H1 (cell line): ENCODE measurements around the gene RSPO3. TPM values are rescaled to one million over a fixed set of nuclear protein-coding genes. Genes with fewer than 3 reads are reported as not detected.

Experiments used
- CTCF ChIA-PET: fragments of 300-600 bp; sonication (Branson Sonifier 250); formaldehyde crosslinking; loops from one replicate; lab custom pipeline; 2021; ENCODE audit not compliant: partially characterized antibody; lab: Charles Lee
- POLR2A ChIA-PET: fragments of 300-600 bp; sonication (Branson Sonifier 250); formaldehyde crosslinking; loops from one replicate; lab custom pipeline; 2021; ENCODE audit warnings: inconsistent platforms; ENCODE audit not compliant: partially characterized antibody; lab: Charles Lee
- DNase-seq, 2 experiments: peaks; one replicate each; pipeline versions ENCODE4 v3.0.0 to v3.0.0-alpha.2; 2010 to 2022; ENCODE audit warnings: low spot score in 2 of 2, low read depth in 1 of 2, mixed read lengths in 1 of 2
- FAIRE-seq: peaks from 2 replicates; lab custom pipeline; 2011; peaks lifted over from hg19 to GRCh38; lab: Jason Lieb, UNC
- H2AFZ ChIP-seq: 2 replicates; pipeline ENCODE4 v1.8.1; 2012; ENCODE audit warnings: low read length, inconsistent platforms
- H2AK5ac ChIP-seq: 2 replicates; pipeline ENCODE4 v1.6.1; 2013; ENCODE audit warnings: low read depth, low read length
- H2BK120ac ChIP-seq: replicated peaks from 2 replicates; pipeline ENCODE3; 2013; ENCODE audit warnings: low read depth, low read length, inconsistent platforms
- H2BK12ac ChIP-seq: 2 replicates; pipeline ENCODE4 v1.6.1; 2013; ENCODE audit warnings: low read depth, low read length
- H2BK15ac ChIP-seq: 2 replicates; pipeline ENCODE4 v1.6.1; 2013; ENCODE audit warnings: low read length
- H2BK20ac ChIP-seq: 2 replicates; pipeline ENCODE4 v1.6.1; 2013; ENCODE audit warnings: low read length
- H2BK5ac ChIP-seq: 2 replicates; pipeline ENCODE4 v1.6.1; 2013; ENCODE audit warnings: low read depth, low read length
- H3K14ac ChIP-seq: 2 replicates; pipeline ENCODE4 v1.6.1; 2013; ENCODE audit warnings: inconsistent platforms; ENCODE audit not compliant: insufficient read length
- H3K18ac ChIP-seq: 2 replicates; pipeline ENCODE4 v1.6.1; 2013; ENCODE audit warnings: low read length; ENCODE audit errors: extremely low read depth
- H3K23ac ChIP-seq: 2 replicates; pipeline ENCODE4 v1.6.1; 2013; ENCODE audit warnings: inconsistent platforms; ENCODE audit not compliant: insufficient read length
- H3K23me2 ChIP-seq: 2 replicates; pipeline ENCODE4 v1.6.1; 2013; ENCODE audit warnings: low read depth, low read length
- H3K27ac ChIP-seq: 2 replicates; pipeline ENCODE4 v1.6.1; 2011; ENCODE audit warnings: low read depth, low read length, inconsistent platforms
- H3K27me3 ChIP-seq, 4 experiments: replicated peaks in 1 of 4; 1 replicate in 1 of 4; 2 replicates in 3 of 4; pipeline versions ENCODE4 v1.6.1 to v1.8.1; 2011 to 2013; ENCODE audit warnings: low read length in 3 of 4, mild to moderate bottlenecking in 3 of 4, inconsistent platforms in 2 of 4, mixed read lengths in 2 of 4, moderate library complexity in 1 of 4; ENCODE audit not compliant: control insufficient read depth in 3 of 4, insufficient read depth in 3 of 4; ENCODE audit errors: extremely low read depth in 1 of 4
- H3K36me3 ChIP-seq, 4 experiments: 2 replicates each; pipeline versions ENCODE4 v1.6.1 to v1.8.1; 2011 to 2013; ENCODE audit warnings: mild to moderate bottlenecking in 4 of 4, low read length in 3 of 4, moderate library complexity in 2 of 4, control low read depth in 1 of 4, inconsistent platforms in 1 of 4; ENCODE audit not compliant: insufficient read depth in 4 of 4, control insufficient read depth in 2 of 4
- H3K4ac ChIP-seq: replicated peaks from 2 replicates; pipeline ENCODE3; 2013; ENCODE audit warnings: low read length, low read depth, mixed read lengths, inconsistent platforms; ENCODE audit not compliant: insufficient read length
- H3K4me1 ChIP-seq, 4 experiments: replicated peaks in 1 of 4; 1 replicate in 1 of 4; 2 replicates in 3 of 4; pipeline versions ENCODE4 v1.6.1 to v1.8.1; 2011 to 2013; ENCODE audit warnings: low read length in 3 of 4, inconsistent platforms in 2 of 4, mixed read lengths in 1 of 4; ENCODE audit not compliant: insufficient read depth in 4 of 4, control insufficient read depth in 3 of 4
- H3K4me2 ChIP-seq, 2 experiments: 2 replicates each; pipeline versions ENCODE4 v1.6.1 to v1.8.1; 2011 to 2013; ENCODE audit warnings: low read depth in 2 of 2, low read length in 2 of 2, control low read depth in 1 of 2, inconsistent platforms in 1 of 2, mild to moderate bottlenecking in 1 of 2; ENCODE audit not compliant: insufficient read depth in 1 of 2
- H3K4me3 ChIP-seq, 4 experiments: fragments of 200-600, 300-600 bp in 1 of 4; sonication (generic), shearing (Covaris generic), sonication (Bioruptor Twin) in 1 of 4; 2 replicates each; pipeline versions ENCODE4 v1.5.1 to v1.8.1; 2011 to 2016; ENCODE audit warnings: low read length in 4 of 4, low read depth in 3 of 4, control low read depth in 2 of 4, inconsistent platforms in 2 of 4, mild to moderate bottlenecking in 2 of 4, mixed read lengths in 1 of 4, moderate library complexity in 1 of 4; ENCODE audit not compliant: insufficient read depth in 2 of 4; ENCODE audit errors: extremely low read depth in 1 of 4
- H3K56ac ChIP-seq: replicated peaks from 2 replicates; pipeline ENCODE3; 2013; ENCODE audit warnings: low read depth, mild to moderate bottlenecking, mixed read lengths, low read length, inconsistent platforms; ENCODE audit not compliant: insufficient read length
- H3K79me1 ChIP-seq: 2 replicates; pipeline ENCODE4 v1.6.1; 2013; ENCODE audit warnings: low read depth, low read length, control low read depth
- H3K79me2 ChIP-seq, 2 experiments: 2 replicates each; pipeline versions ENCODE4 v1.6.1 to v1.8.1; 2012 to 2013; ENCODE audit warnings: low read length in 2 of 2, mild to moderate bottlenecking in 2 of 2, inconsistent platforms in 1 of 2; ENCODE audit not compliant: insufficient read depth in 2 of 2, control insufficient read depth in 1 of 2
- H3K9ac ChIP-seq, 4 experiments: replicated peaks in 1 of 4; 1 replicate in 1 of 4; 2 replicates in 3 of 4; pipeline versions ENCODE4 v1.6.1 to v1.8.1; 2011 to 2013; ENCODE audit warnings: low read depth in 3 of 4, low read length in 3 of 4, control low read depth in 2 of 4, mild to moderate bottlenecking in 2 of 4, moderate library complexity in 2 of 4, inconsistent platforms in 1 of 4; ENCODE audit errors: extremely low read depth in 1 of 4
- H3K9me3 ChIP-seq, 2 experiments: 2 replicates each; pipeline versions ENCODE4 v1.6.1 to v1.8.1; 2012 to 2013; ENCODE audit warnings: mild to moderate bottlenecking in 2 of 2, moderate library complexity in 2 of 2, control low read depth in 1 of 2, inconsistent platforms in 1 of 2, low read depth in 1 of 2, low read length in 1 of 2, mixed read lengths in 1 of 2; ENCODE audit not compliant: insufficient read depth in 2 of 2
- H4K20me1 ChIP-seq, 2 experiments: replicated peaks in 1 of 2; 2 replicates each; pipeline versions ENCODE3 to v1.8.1; 2011 to 2013; ENCODE audit warnings: inconsistent platforms in 2 of 2, low read length in 2 of 2, mild to moderate bottlenecking in 1 of 2; ENCODE audit not compliant: insufficient read depth in 2 of 2, control insufficient read depth in 1 of 2
- H4K5ac ChIP-seq: 2 replicates; pipeline ENCODE4 v1.6.1; 2013; ENCODE audit warnings: low read length, low read depth, mixed read lengths, inconsistent platforms; ENCODE audit not compliant: insufficient read length
- H4K8ac ChIP-seq: 2 replicates; pipeline ENCODE4 v1.8.0; 2013; ENCODE audit warnings: mild to moderate bottlenecking, moderate library complexity, low read length, inconsistent platforms; ENCODE audit not compliant: insufficient read depth; ENCODE audit errors: extremely low read depth
- H4K91ac ChIP-seq: replicated peaks from 2 replicates; pipeline ENCODE3; 2013; ENCODE audit warnings: low read length, mixed read lengths, inconsistent platforms; ENCODE audit not compliant: insufficient read length
- EP300 ChIP-seq, 2 experiments: IDR thresholded peaks; 1 replicate in 1 of 2; 2 replicates in 1 of 2; pipeline ENCODE4 v1.6.1; 2011 to 2012; ENCODE audit warnings: low read depth in 2 of 2, low read length in 2 of 2, mild to moderate bottlenecking in 2 of 2, borderline replicate concordance in 1 of 2, inconsistent platforms in 1 of 2, moderate library complexity in 1 of 2
- GABPA ChIP-seq: IDR thresholded peaks from 2 replicates; pipeline ENCODE4 v1.6.1; 2011; ENCODE audit warnings: mild to moderate bottlenecking, low read length, moderate library complexity, borderline replicate concordance; ENCODE audit not compliant: insufficient read depth
- POU5F1 ChIP-seq: IDR thresholded peaks from 2 replicates; pipeline ENCODE4 v1.6.1; 2011; ENCODE audit warnings: low read depth, mild to moderate bottlenecking, low read length, moderate library complexity
- RFX5 ChIP-seq: IDR thresholded peaks from 2 replicates; pipeline ENCODE4 v1.6.1; 2011; ENCODE audit warnings: low read depth, low read length, improper control_type of control experiment, borderline replicate concordance
- WGBS, 2 experiments: shearing (Covaris generic) in 1 of 2; methylation state at CpG; one replicate each; pipeline versions ENCODE4 v1.1.6 to v1.1.7; 2013 to 2015; ENCODE audit warnings: low lambda C conversion rate in 2 of 2, mixed read lengths in 2 of 2, inconsistent platforms in 1 of 2, low coverage in 1 of 2, missing lambda C conversion rate in 1 of 2; ENCODE audit not compliant: insufficient replicate concordance in 2 of 2, insufficient coverage in 1 of 2, insufficient read length in 1 of 2; ENCODE audit errors: extremely low coverage in 1 of 2, missing lambda C conversion rate in 1 of 2; 5-methylcytosine and 5-hydroxymethylcytosine counted together
- polyA plus RNA-seq, 7 experiments: library from polyadenylated mRNA; depleted of rRNA in 3 of 7; stranded (reverse) in 5 of 7; unstranded in 2 of 7; fragments of >200 nt in 5 of 7; fragments of 200-250 nt in 2 of 7; gene quantifications; 1 replicate in 5 of 7; 2 replicates in 1 of 7; 4 replicates in 1 of 7; pipeline versions ENCODE4 v1.2.1 to v1.2.3, GENCODE V29; 2011 to 2013; ENCODE audit warnings: missing spikeins in 2 of 7, mixed read lengths in 2 of 7
- total RNA-seq: library from RNA; stranded (reverse); fragmentation: NEBNext Ultra II Directional; extraction: Animal tissue kit (Norgen Biotek cat#: 25700); gene quantifications from 2 replicates; pipeline ENCODE4 v1.2.1, GENCODE V29; 2021

Gene RSPO3
- total and polyA plus RNA-seq, 2 of the 8 experiments (the other 6 are each of a cell fraction or from before 2014, with no cell fraction given) = not detected

DNA sequence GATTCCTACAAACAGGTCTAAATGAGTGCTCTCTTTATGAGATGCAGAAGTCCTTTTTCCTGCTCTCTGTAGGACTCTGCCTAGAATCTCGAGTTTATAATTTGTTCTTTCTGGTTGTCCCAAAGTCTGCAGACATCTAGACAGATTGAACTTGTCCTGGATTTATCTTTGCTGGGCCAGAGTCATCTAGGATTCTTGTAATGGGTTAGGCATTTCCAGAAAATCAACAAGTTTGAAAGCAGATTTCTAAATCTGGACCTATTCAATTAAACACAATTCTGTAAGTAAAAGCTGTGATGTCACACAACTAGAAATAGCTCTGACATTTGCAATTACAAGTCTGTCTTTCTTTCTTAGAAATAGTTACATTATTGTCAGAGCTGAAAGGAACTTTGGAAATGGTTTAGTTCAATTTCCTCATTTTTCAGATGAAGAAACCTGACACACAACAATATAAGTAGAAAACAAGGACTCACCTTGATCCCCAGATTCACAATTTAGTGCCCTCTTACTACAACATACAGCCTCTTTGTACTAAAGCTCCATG, 4.2 kb upstream of the RSPO3 start:
- Histone ChIP-seq H2BK15ac (no peak overlapping the region), H2AK5ac (no peak overlapping the region), H3K14ac (no peak overlapping the region), H4K20me1 (peaks cover 0 to under 1% of the 10 kb centered on the region in 2 experiments), H2BK20ac (no peak overlapping the region), H3K23me2 (peaks cover 5% of the 10 kb centered on the region; the same call in 1 of the 2 replicates), H3K9ac (no peak overlapping the region), H3K56ac (no peak overlapping the region), H3K18ac (no peak overlapping the region), H3K4me1 (no peaks in the 10 kb centered on the region; a peak in 1 of 7 replicates), H4K5ac (no peak overlapping the region), H2BK120ac (no peak overlapping the region), H4K8ac (no peak overlapping the region), H3K9me3 (no peaks in the 10 kb centered on the region), H4K91ac (no peak overlapping the region), H3K4me3 (no peak overlapping the region), H3K4me2 (no peak overlapping the region), H3K4ac (no peak overlapping the region), H3K36me3 (no peaks in the 10 kb centered on the region), H3K23ac (no peak overlapping the region), H3K27me3 (peaks cover 8 to 25% (median 22%) of the 10 kb centered on the region in 4 experiments)
- ChIA-PET POLR2A (no interaction called here), CTCF (interaction anchor here (0.8 kb wide), 1 partner anchor 72 kb away, joined by 3 read pairs; no protein-coding TSS in a partner anchor)
- no peak for DNase-seq
- 79% methylated on average over 1 of the region's 1 CpG; no CpG with 5 or more reads in 1 of the 2 experiments for WGBS, 2 experiments
- TF ChIP-seq EP300 (IDR thresholded peaks at IDR 0.05; ENCODE audit: borderline replicate concordance in 1 of 2, low read depth in 2 of 2, low read length in 2 of 2) = no peak
- TF ChIP-seq POU5F1 = no peak
- no peak for TF ChIP-seq GABPA
- no peak for TF ChIP-seq RFX5
- TF ChIP-seq, all 59 proteins: peak for 0
- no peak overlapping the region for H3K27ac ChIP-seq
- no peak overlapping the region for H2BK5ac ChIP-seq
- no peak overlapping the region for H2BK12ac ChIP-seq
- FAIRE-seq = no peak
- H2AFZ ChIP-seq = no peak overlapping the region
- no peaks in the 10 kb centered on the region for H3K79me1 ChIP-seq
- no peaks in the 10 kb centered on the region for H3K79me2 ChIP-seq
